DND-41 (cell line): ENCODE measurements around the gene UHMK1.

Experiments
- ATAC-seq: fragments of 200-7000 bp; cut with Tn5 transposase; 3 replicates; pipeline ENCODE4 v1.9.1; 2021; ENCODE audit warnings: low read depth; ENCODE audit not compliant: insufficient read depth
- DNase-seq: peaks from one replicate; pipeline ENCODE4 v3.0.0-alpha.2; 2020
- H2AFZ ChIP-seq: 2 replicates; pipeline ENCODE4 v1.6.0; 2012; ENCODE audit warnings: low read depth, low read length
- H3K27ac ChIP-seq: 2 replicates; pipeline ENCODE4 v1.5.1; 2012; ENCODE audit warnings: low read length, inconsistent platforms
- H3K27me3 ChIP-seq: fragments of 200-600 bp; sonication (generic); 2 replicates; pipeline ENCODE4 v1.6.0; 2012; ENCODE audit warnings: low read length, mild to moderate bottlenecking, inconsistent platforms; ENCODE audit not compliant: insufficient read depth, poor library complexity
- H3K36me3 ChIP-seq: 2 replicates; pipeline ENCODE4 v1.5.1; 2012; ENCODE audit warnings: low read length, inconsistent platforms; ENCODE audit not compliant: insufficient read depth
- H3K4me1 ChIP-seq: 2 replicates; pipeline ENCODE4 v1.5.1; 2012; ENCODE audit warnings: mild to moderate bottlenecking, low read length; ENCODE audit not compliant: insufficient read depth
- H3K4me2 ChIP-seq: 2 replicates; pipeline ENCODE4 v1.6.0; 2012; ENCODE audit warnings: mild to moderate bottlenecking, moderate library complexity, low read length, inconsistent platforms; ENCODE audit not compliant: insufficient read depth
- H3K4me3 ChIP-seq, 2 experiments: fragments of 200-600 bp in 1 of 2; shearing (Covaris generic) in 1 of 2; 2 replicates each; pipeline ENCODE4 v1.5.1; 2012 to 2016; ENCODE audit warnings: inconsistent platforms in 2 of 2, low read length in 2 of 2, mild to moderate bottlenecking in 2 of 2, low read depth in 1 of 2, moderate library complexity in 1 of 2
- H3K79me2 ChIP-seq: 2 replicates; pipeline ENCODE4 v1.6.0; 2012; ENCODE audit warnings: low read length, inconsistent platforms; ENCODE audit not compliant: insufficient read depth
- H3K9ac ChIP-seq: 2 replicates; pipeline ENCODE4 v1.6.0; 2012; ENCODE audit warnings: low read depth, mild to moderate bottlenecking, inconsistent platforms, low read length, moderate library complexity
- H3K9me3 ChIP-seq: 2 replicates; pipeline ENCODE4 v1.5.1; 2012; ENCODE audit warnings: low read length, moderate library complexity, mild to moderate bottlenecking, inconsistent platforms; ENCODE audit not compliant: insufficient read depth, severe bottlenecking
- H4K20me1 ChIP-seq: 2 replicates; pipeline ENCODE4 v1.6.0; 2012; ENCODE audit warnings: low read length; ENCODE audit not compliant: insufficient read depth
- EZH2 ChIP-seq: IDR thresholded peaks from 3 replicates; pipeline ENCODE4 v1.6.1; 2012; ENCODE audit warnings: borderline replicate concordance, low read depth, mild to moderate bottlenecking, moderate library complexity, low read length, inconsistent platforms; ENCODE audit not compliant: severe bottlenecking
- TF ChIP-seq, protein P1 (sequence below): IDR thresholded peaks from 2 replicates; pipeline ENCODE4 v1.5.1; 2012; ENCODE audit warnings: borderline replicate concordance, low read length, moderate library complexity, mild to moderate bottlenecking; ENCODE audit not compliant: poor library complexity, severe bottlenecking; ENCODE audit errors: extremely low read depth

Gene UHMK1

DNA sequence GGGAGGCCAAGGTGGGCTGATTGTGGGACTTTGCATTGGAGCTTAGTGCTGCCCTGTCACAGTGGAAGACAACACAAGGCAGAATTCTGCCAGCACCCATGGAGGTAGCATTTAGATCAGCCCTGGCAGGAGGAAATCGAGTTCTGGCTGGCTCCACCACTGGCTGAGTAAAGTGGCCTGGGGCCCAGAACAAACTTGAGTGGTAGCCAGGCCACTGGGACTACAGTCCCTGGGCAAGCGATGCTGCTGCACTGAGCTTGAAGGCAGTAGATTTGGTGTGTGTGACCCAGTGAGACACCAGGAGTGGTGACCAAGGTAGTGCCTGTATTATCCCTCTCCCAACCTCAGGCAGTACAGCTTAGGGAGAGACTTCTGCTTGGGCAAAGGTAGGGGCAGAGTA is 22.5 kb upstream of the UHMK1 start:
- Histone ChIP-seq H3K79me2 (no peaks in the 10 kb centered on the region), H3K9me3 (peaks cover 6% of the 10 kb centered on the region), H3K36me3 (no peaks in the 10 kb centered on the region), H3K27me3 (no peaks in the 10 kb centered on the region), H3K4me3 (no peak overlapping the region), H3K9ac (no peak overlapping the region), H3K27ac (no peak overlapping the region), H3K4me1 (no peaks in the 10 kb centered on the region), H3K4me2 (no peak overlapping the region), H4K20me1 (no peaks in the 10 kb centered on the region), H2AFZ (no peak overlapping the region)
- DNase-seq = no peak
- TF ChIP-seq EZH2 = no peak
- TF ChIP-seq, protein P1, sequence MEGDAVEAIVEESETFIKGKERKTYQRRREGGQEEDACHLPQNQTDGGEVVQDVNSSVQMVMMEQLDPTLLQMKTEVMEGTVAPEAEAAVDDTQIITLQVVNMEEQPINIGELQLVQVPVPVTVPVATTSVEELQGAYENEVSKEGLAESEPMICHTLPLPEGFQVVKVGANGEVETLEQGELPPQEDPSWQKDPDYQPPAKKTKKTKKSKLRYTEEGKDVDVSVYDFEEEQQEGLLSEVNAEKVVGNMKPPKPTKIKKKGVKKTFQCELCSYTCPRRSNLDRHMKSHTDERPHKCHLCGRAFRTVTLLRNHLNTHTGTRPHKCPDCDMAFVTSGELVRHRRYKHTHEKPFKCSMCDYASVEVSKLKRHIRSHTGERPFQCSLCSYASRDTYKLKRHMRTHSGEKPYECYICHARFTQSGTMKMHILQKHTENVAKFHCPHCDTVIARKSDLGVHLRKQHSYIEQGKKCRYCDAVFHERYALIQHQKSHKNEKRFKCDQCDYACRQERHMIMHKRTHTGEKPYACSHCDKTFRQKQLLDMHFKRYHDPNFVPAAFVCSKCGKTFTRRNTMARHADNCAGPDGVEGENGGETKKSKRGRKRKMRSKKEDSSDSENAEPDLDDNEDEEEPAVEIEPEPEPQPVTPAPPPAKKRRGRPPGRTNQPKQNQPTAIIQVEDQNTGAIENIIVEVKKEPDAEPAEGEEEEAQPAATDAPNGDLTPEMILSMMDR = no peak
- no peak for ATAC-seq

DNA sequence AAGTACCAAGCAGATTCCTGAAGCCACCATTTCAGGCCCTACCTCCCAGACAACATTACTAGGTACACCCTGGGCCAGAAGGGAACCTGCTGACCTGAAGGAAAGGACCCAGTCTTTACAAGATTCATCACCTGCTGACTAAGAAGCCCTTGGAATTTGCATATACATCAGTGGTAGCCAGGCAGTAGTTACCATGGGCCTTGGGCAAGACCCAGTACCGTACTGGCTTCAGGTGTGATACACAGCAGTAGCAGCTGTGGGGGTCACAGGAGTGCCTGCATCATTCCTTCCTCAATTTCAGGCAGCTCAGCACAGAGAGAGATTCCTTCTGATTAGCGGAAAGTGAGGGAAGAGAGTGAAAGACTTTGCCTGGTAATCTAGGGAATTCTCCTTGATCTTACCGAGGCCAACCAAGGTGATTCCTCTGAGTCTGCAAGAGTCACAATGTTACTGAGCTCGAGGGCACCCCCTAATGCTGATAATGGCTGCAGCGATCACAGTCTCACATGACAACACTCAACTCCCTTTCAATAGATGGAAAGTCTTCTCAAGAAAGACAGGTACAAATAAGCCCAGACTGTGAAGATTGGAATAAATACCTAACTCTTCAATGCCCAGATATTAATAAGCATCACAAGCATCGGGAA is 22.0 kb upstream of the UHMK1 start:
- H3K79me2 ChIP-seq = no peaks in the 10 kb centered on the region
- DNase-seq = no peak
- H2AFZ ChIP-seq = no peak overlapping the region
- no peak overlapping the region for H3K27ac ChIP-seq
- H3K4me1 ChIP-seq = no peaks in the 10 kb centered on the region
- no peak for ATAC-seq
- no peaks in the 10 kb centered on the region for H3K36me3 ChIP-seq
- H4K20me1 ChIP-seq = no peaks in the 10 kb centered on the region
- H3K27me3 ChIP-seq = no peaks in the 10 kb centered on the region
- H3K9ac ChIP-seq = no peak overlapping the region
- TF ChIP-seq, protein P1 = no peak
- no peak for TF ChIP-seq EZH2
- H3K9me3 ChIP-seq = peaks cover 6% of the 10 kb centered on the region
- no peak overlapping the region for H3K4me3 ChIP-seq
- no peak overlapping the region for H3K4me2 ChIP-seq

DNA sequence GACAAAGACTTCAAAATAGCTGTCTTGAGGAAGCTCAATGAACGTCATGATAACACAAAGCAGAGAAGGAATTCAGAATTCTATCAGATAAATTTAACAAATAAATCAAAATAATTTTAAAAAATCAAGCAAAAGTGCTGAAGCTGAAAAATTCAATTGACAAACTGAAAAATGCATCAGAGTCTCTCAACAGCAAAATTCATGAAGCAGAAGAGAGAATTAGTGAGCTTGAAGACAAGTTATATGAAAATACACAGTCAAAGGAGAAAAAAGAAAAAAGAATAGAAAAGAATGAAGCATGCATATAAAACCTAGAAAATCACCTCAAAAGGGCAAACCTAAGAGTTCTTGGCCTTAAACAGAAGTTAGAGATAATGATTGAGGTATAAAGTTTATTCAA is 21.0 kb upstream of the UHMK1 start:
- Histone ChIP-seq H3K79me2 (no peaks in the 10 kb centered on the region), H3K36me3 (no peaks in the 10 kb centered on the region), H3K4me2 (no peak overlapping the region), H3K9me3 (peaks cover 6% of the 10 kb centered on the region), H4K20me1 (no peaks in the 10 kb centered on the region), H3K27me3 (no peaks in the 10 kb centered on the region), H3K4me3 (no peak overlapping the region), H3K9ac (no peak overlapping the region), H3K27ac (no peak overlapping the region), H3K4me1 (no peaks in the 10 kb centered on the region), H2AFZ (no peak overlapping the region)
- DNase-seq (no peak), ATAC-seq (no peak)
- no peak for TF ChIP-seq EZH2

DNA sequence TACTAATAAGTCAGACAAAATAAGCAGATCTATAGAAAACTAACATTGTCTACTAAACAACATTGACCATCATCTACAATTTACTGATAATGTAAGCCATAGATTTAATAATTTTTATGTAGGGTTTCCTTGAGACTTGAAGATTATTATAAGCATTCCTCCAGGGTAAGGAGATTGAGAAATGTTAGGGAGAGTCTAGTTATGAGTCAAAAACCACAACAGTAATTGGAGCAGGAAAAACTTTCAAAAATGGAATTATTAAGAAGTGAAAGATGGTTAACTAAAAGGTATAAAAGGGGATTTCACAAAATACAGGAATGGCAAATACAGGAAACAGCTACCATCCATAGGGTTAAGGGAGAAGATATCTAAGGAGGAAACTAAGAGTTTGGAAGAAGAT is 12.4 kb upstream of the UHMK1 start:
- ATAC-seq (no peak), DNase-seq (no peak)
- no peak overlapping the region for H3K4me3 ChIP-seq
- H3K36me3 ChIP-seq = no peaks in the 10 kb centered on the region
- H2AFZ ChIP-seq = no peak overlapping the region
- no peaks in the 10 kb centered on the region for H3K9me3 ChIP-seq
- no peaks in the 10 kb centered on the region for H3K4me1 ChIP-seq
- no peak overlapping the region for H3K27ac ChIP-seq
- TF ChIP-seq, protein P1 = no peak
- TF ChIP-seq EZH2 = no peak
- no peak overlapping the region for H3K9ac ChIP-seq
- no peaks in the 10 kb centered on the region for H3K27me3 ChIP-seq
- H4K20me1 ChIP-seq = no peaks in the 10 kb centered on the region
- H3K4me2 ChIP-seq = no peak overlapping the region
- no peaks in the 10 kb centered on the region for H3K79me2 ChIP-seq
